A549 (cell line): ENCODE results near the gene LST1. TPM values are rescaled to one million over a fixed set of nuclear protein-coding genes. Genes with fewer than 3 reads are reported as not detected.

Experiments
- ATAC-seq, 2 experiments: fragments of 200-7000 bp in 1 of 2; fragments of >200 bp in 1 of 2; cut with Nextera tagmentation in 1 of 2; cut with Tn5 transposase in 1 of 2; 3 replicates each; pipeline versions ENCODE4 v1.8.0 to v1.9.1; 2018 to 2020; ENCODE audit warnings: mild to moderate bottlenecking in 1 of 2, moderate library complexity in 1 of 2
- CTCF ChIA-PET: fragments of 300-600 bp; sonication (Branson Sonifier 250); formaldehyde crosslinking; extraction: SDS; loops from one replicate; lab custom pipeline; 2021; ENCODE audit warnings: antibody characterized with exemption, inconsistent platforms; lab: Yijun Ruan, JAX
- POLR2A ChIA-PET: fragments of 350-600 bp; formaldehyde crosslinking; extraction: SDS; loops from one replicate; lab custom pipeline; 2021; ENCODE audit warnings: antibody characterized with exemption, inconsistent platforms; lab: Yijun Ruan, JAX
- DNase-seq, 2 experiments: peaks; one replicate each; pipeline versions ENCODE4 v3.0.0 to v3.0.0-alpha.2; 2011 to 2016; ENCODE audit warnings: low read depth in 1 of 2, low spot score in 1 of 2
- FAIRE-seq: peaks from 2 replicates; lab custom pipeline; 2011; peaks lifted over from hg19 to GRCh38; lab: Jason Lieb, UNC
- H3K27ac ChIP-seq, 2 experiments: fragments of >200 bp; sonication (Bioruptor Twin); formaldehyde crosslinking; 3 replicates each; pipeline ENCODE4 v1.5.1; 2016 to 2017
- H3K4me1 ChIP-seq: fragments of >200 bp; sonication (Bioruptor Twin); formaldehyde crosslinking; 3 replicates; pipeline ENCODE4 v1.6.1; 2016
- H3K4me2 ChIP-seq: fragments of >200 bp; sonication (Bioruptor Twin); formaldehyde crosslinking; 3 replicates; pipeline ENCODE4 v1.6.1; 2016
- H3K4me3 ChIP-seq: fragments of >200 bp; sonication (Bioruptor Twin); formaldehyde crosslinking; 3 replicates; pipeline ENCODE4 v1.5.1; 2016
- H3K9me3 ChIP-seq: fragments of >200 bp; sonication (Bioruptor Twin); formaldehyde crosslinking; 3 replicates; pipeline ENCODE4 v1.6.1; 2016
- BCL3 ChIP-seq: fragments of >200 bp; sonication (Bioruptor Twin); formaldehyde crosslinking; IDR thresholded peaks from 3 replicates; pipeline ENCODE4 v1.6.1; 2016
- BHLHE40 ChIP-seq: IDR thresholded peaks from 2 replicates; pipeline ENCODE4 v1.6.1; 2012; ENCODE audit warnings: low read depth, low read length, inconsistent platforms
- CHD4 ChIP-seq: fragments of 200-600 bp; sonication (generic); IDR thresholded peaks from 2 replicates; pipeline ENCODE4 v1.6.1; 2016; ENCODE audit warnings: antibody characterized with exemption, mild to moderate bottlenecking, borderline replicate concordance
- EHF ChIP-seq: fragments of 250-450 bp; sonication (Bioruptor Pico); IDR thresholded peaks from 2 replicates; pipeline ENCODE4 v1.5.0; 2020; ENCODE audit warnings: mild to moderate bottlenecking
- EHMT2 ChIP-seq: fragments of 200-600 bp; sonication (generic); IDR thresholded peaks from 2 replicates; pipeline ENCODE4 v1.6.1; 2016; ENCODE audit warnings: antibody characterized with exemption, low read depth, mild to moderate bottlenecking, moderate library complexity
- ELK1 ChIP-seq: fragments of 150-350 bp; IDR thresholded peaks from 2 replicates; pipeline ENCODE4 v1.6.1; 2014; ENCODE audit warnings: low read depth, mild to moderate bottlenecking, low read length
- ESRRA ChIP-seq: fragments of 150-350 bp; IDR thresholded peaks from 2 replicates; pipeline ENCODE4 v1.6.1; 2014; ENCODE audit warnings: mild to moderate bottlenecking, low read length, borderline replicate concordance
- HEYL ChIP-seq: fragments of 250-450 bp; sonication (Bioruptor Pico); IDR thresholded peaks from 2 replicates; pipeline ENCODE4 v1.8.0; 2021; ENCODE audit warnings: mild to moderate bottlenecking, moderate library complexity
- HOXA7 ChIP-seq: fragments of 250-450 bp; sonication (Bioruptor Pico); IDR thresholded peaks from 2 replicates; pipeline ENCODE4 v1.5.0; 2020; ENCODE audit warnings: mild to moderate bottlenecking, moderate library complexity
- JUN ChIP-seq, 2 experiments: fragments of >200 bp; sonication (Bioruptor Twin); formaldehyde crosslinking; IDR thresholded peaks; 2 replicates in 1 of 2; 3 replicates in 1 of 2; pipeline ENCODE4 v1.6.1; 2016 to 2017
- JUNB ChIP-seq: fragments of >200 bp; sonication (Bioruptor Twin); formaldehyde crosslinking; IDR thresholded peaks from 2 replicates; pipeline ENCODE4 v1.6.1; 2016
- MAZ ChIP-seq: fragments of 150-350 bp; IDR thresholded peaks from 2 replicates; pipeline ENCODE4 v1.6.1; 2014; ENCODE audit warnings: antibody characterized with exemption, low read depth, low read length, borderline replicate concordance
- MYC ChIP-seq: IDR thresholded peaks from 2 replicates; pipeline ENCODE4 v1.6.1; 2012; ENCODE audit warnings: mild to moderate bottlenecking, inconsistent platforms, low read length, improper control_type of control experiment, borderline replicate concordance
- NR3C1 ChIP-seq: fragments of >200 bp; sonication (Bioruptor Twin); formaldehyde crosslinking; IDR thresholded peaks from 3 replicates; pipeline ENCODE4 v1.6.1; 2017
- PBX3 ChIP-seq: IDR thresholded peaks from 2 replicates; pipeline ENCODE4 v1.6.1; 2012
- PHF8 ChIP-seq: fragments of 200-600 bp; sonication (generic); IDR thresholded peaks from 2 replicates; pipeline ENCODE4 v1.6.1; 2016; ENCODE audit warnings: low read depth, mild to moderate bottlenecking, antibody characterized with exemption, moderate library complexity, borderline replicate concordance
- POLR2A ChIP-seq: IDR thresholded peaks from 2 replicates; pipeline ENCODE4 v1.6.1; 2012; ENCODE audit warnings: mild to moderate bottlenecking, low read length
- POLR2AphosphoS2 ChIP-seq: conservative IDR thresholded peaks from 2 replicates; pipeline ENCODE4 v1.6.1; 2012; ENCODE audit warnings: low read length, improper control_type of control experiment, inconsistent platforms
- RFX5 ChIP-seq: fragments of 450-650 bp; IDR thresholded peaks from 2 replicates; pipeline ENCODE4 v1.7.1; 2014; ENCODE audit warnings: antibody characterized with exemption, mild to moderate bottlenecking, moderate library complexity
- RNF2 ChIP-seq: fragments of 200-600 bp; sonication (generic); IDR thresholded peaks from 2 replicates; pipeline ENCODE4 v1.6.1; 2016; ENCODE audit warnings: low read depth, mild to moderate bottlenecking, antibody characterized with exemption, moderate library complexity, borderline replicate concordance
- SMC3 ChIP-seq: fragments of >200 bp; sonication (Bioruptor Twin); formaldehyde crosslinking; IDR thresholded peaks from 3 replicates; pipeline ENCODE4 v1.6.1; 2018; ENCODE audit warnings: inconsistent platforms
- SREBF2 ChIP-seq: fragments of 450-650 bp; IDR thresholded peaks from 2 replicates; pipeline ENCODE4 v1.6.1; 2014; ENCODE audit warnings: mild to moderate bottlenecking, moderate library complexity
- USF2 ChIP-seq: fragments of 450-650 bp; IDR thresholded peaks from 2 replicates; pipeline ENCODE4 v1.6.1; 2014; ENCODE audit warnings: antibody characterized with exemption
- ZC3H11A ChIP-seq: fragments of 450-650 bp; IDR thresholded peaks from 2 replicates; pipeline ENCODE4 v1.6.1; 2014; ENCODE audit warnings: antibody characterized with exemption, mild to moderate bottlenecking
- WGBS: methylation state at CpG from one replicate; pipeline ENCODE4 v1.1.6; 2017; ENCODE audit errors: missing lambda C conversion rate; 5-methylcytosine and 5-hydroxymethylcytosine counted together
- polyA plus RNA-seq, 4 experiments: library from polyadenylated mRNA; depleted of rRNA in 3 of 4; stranded (reverse); fragments of >200 nt; fragmentation: RNase III in 1 of 4; extraction: RNeasy Plus Mini Kit Qiagen cat#74134 plus additional on column Dnase treatment in 1 of 4; gene quantifications; 2 replicates in 3 of 4; 3 replicates in 1 of 4; pipeline ENCODE4 v1.2.3, GENCODE V29; 2011 to 2017

The LST1 gene
- polyA plus RNA-seq, 2 of the 4 experiments (the other 2 are of a cell fraction) = 0.19 to 0.26 TPM

GRCh38 chr6:31627690-31628287 is 41.7 kb downstream of the LST1 start:
- Histone ChIP-seq H3K4me1 (peaks cover 2% of the 10 kb centered on the region; the same call in 2 of the 3 replicates), H3K27ac (no peak overlapping the region), H3K4me3 (no peak overlapping the region), H3K4me2 (no peak overlapping the region), H3K9me3 (no peaks in the 10 kb centered on the region)
- DNase-seq (no peak), ATAC-seq (no peak), FAIRE-seq (no peak)
- POLR2A ChIA-PET = no interaction called here
- TF ChIP-seq POLR2AphosphoS2 (no peak), SMC3 (no peak), EHMT2 (no peak), SREBF2 (no peak), RNF2 (no peak), JUNB (no peak), HEYL (no peak), PHF8 (no peak), BHLHE40 (no peak), ESRRA (no peak), EHF (CRISPR knock-in tag) (no peak), USF2 (no peak), POLR2A (no peak), ELK1 (no peak)
- 89% methylated on average over 17 of the region's 19 CpGs for WGBS
- CTCF ChIA-PET = interaction anchor here (0.9 to 1.3 kb wide), 3 partner anchors 22 to 76 kb away, joined by 3 to 4 read pairs (median 3); no protein-coding TSS in a partner anchor

GRCh38 chr6:31629014-31629413 is 42.9 kb downstream of the LST1 start:
- H3K4me3 ChIP-seq = no peak overlapping the region
- ATAC-seq (no peak), FAIRE-seq (no peak), DNase-seq (no peak)
- 93% methylated on average over 7 of the region's 7 CpGs for WGBS
- TF ChIP-seq ELK1 (no peak), ZC3H11A (no peak), BHLHE40 (no peak), RNF2 (no peak), CHD4 (no peak), PBX3 (no peak), JUN (IDR thresholded peaks at IDR 0.05) (no peak), RFX5 (no peak)
- CTCF ChIA-PET = no interaction called here
- H3K4me1 ChIP-seq = no peaks in the 10 kb centered on the region
- no peak overlapping the region for H3K4me2 ChIP-seq
- POLR2A ChIA-PET = no interaction called here
- H3K9me3 ChIP-seq = no peaks in the 10 kb centered on the region
- no peak overlapping the region for H3K27ac ChIP-seq

GRCh38 chr6:31630177-31630934 is 44.3 kb downstream of the LST1 start:
- no peak for ATAC-seq
- no peak overlapping the region for H3K27ac ChIP-seq
- WGBS = 92% methylated on average over 25 of the region's 25 CpGs
- no peak overlapping the region for H3K4me3 ChIP-seq
- no peak for DNase-seq
- no peak overlapping the region for H3K4me2 ChIP-seq
- no peaks in the 10 kb centered on the region for H3K9me3 ChIP-seq
- FAIRE-seq = no peak
- CTCF ChIA-PET = interaction anchor here (1.0 kb wide), 1 partner anchor 84 kb away, joined by 3 read pairs; the partner anchor contains the start of gene ATP6V1G2
- no peaks in the 10 kb centered on the region for H3K4me1 ChIP-seq
- TF ChIP-seq JUN (IDR thresholded peaks at IDR 0.05) (no peak), MAZ (no peak), ESRRA (no peak), SREBF2 (no peak), BHLHE40 (no peak), MYC (no peak), RNF2 (no peak), BCL3 (no peak), ZC3H11A (no peak), NR3C1 (no peak), HOXA7 (CRISPR knock-in tag) (no peak), POLR2AphosphoS2 (no peak)
- POLR2A ChIA-PET = no interaction called here
